ENCODE results near the gene MANSC4. TPM values are rescaled to one million over a fixed set of nuclear protein-coding genes. Genes with fewer than 3 reads are reported as not detected.
A peak's percentile ranks its signal among the peaks of the same experiment; 100 is the strongest.

The MANSC4 gene
- polyA plus RNA-seq, 10 donors = 0.12 to 0.41 (median 0.31) TPM; not detected in 7

DNA sequence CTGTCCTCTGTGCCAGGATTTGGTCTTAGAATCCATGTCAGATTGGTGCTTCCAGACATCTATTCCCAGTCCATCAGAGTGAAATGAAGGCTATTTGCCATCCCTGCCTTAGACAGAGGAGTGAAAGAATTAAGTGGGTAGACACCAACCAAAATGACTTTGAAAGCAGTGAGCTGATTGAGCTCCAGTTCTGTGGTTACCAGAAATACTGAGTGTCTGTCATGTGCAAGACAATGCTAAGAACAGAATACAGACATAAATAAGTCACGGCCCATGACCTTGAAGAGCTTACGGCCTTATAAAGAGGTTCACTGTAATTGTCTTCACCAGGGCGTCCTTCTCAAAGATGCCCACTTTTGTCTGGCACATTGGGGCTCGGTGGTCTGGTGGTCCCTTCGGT, 21.6 kb upstream of the MANSC4 start:
- no peak for DNase-seq

DNA sequence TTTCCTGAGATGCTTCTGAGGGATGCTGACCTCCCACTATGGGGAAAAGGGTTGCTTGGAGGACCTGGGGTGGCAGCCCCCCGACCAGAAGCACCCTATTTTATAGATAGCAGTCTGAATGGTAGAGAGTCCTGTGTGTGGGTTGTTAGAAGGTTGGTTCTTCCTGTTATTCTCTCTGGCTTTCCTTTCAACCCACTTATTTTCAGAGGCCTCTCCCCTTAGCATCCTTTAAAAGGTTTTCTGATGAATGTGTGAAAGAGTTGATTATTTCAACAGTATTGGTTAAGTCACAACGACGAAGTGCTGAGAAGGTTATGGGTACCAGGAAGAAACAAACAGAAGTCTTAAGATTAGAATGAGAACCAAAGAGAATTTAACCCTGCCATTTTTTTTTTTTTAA, 20.8 kb upstream of the MANSC4 start:
- DNase-seq = no peak

DNA sequence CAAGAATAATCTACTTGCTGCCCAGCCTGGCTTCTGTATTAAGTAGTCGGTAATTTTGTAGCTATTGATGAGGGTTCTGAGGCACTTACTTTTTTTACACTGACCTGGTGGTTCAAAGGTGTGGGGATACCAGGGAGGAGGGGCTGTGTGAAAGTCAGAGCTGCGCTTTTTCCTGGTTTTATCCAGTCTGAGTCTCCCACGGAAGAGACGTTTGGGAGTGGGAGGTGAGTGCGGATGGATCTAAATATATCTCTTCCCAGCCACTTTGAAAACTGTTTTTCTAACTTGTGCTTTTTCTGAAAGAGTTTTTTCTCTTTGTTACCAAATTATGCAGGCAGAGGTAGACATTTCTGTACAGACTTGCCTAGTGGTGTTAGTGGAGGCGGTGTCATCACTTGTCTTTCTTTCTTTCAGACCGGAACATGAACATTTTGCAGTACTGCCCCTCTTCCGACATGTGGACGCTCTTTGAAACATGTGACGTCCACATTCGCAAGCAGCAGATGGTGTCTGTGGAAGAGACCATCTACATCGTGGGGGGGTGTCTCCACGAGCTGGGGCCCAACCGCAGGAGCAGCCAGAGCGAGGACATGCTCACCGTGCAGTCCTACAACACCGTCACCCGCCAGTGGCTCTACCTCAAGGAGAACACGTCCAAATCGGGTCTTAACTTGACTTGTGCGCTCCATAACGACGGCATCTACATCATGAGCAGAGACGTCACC, 17.4 kb upstream of the MANSC4 start:
- DNase-seq = no peak

DNA sequence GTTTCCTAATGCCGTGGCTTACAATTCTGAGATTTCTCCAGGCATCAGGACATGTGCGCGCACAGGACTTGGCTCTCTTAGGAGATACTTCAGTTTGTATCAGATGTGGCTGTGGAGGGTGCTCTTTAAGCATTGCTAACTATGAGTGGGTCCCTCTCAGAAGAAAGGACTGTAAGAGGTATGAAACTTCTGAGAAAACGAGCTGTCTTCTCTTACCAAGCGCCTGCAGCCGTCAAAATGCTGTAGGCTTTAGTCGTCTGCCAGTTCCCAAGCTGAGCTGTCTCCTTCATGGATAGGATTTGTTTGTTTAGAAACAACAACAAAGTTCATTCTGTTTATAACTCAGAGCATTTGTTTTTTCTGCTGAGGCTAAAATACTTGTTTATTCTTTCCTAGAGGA, 16.1 kb upstream of the MANSC4 start:
- DNase-seq = no peak

DNA sequence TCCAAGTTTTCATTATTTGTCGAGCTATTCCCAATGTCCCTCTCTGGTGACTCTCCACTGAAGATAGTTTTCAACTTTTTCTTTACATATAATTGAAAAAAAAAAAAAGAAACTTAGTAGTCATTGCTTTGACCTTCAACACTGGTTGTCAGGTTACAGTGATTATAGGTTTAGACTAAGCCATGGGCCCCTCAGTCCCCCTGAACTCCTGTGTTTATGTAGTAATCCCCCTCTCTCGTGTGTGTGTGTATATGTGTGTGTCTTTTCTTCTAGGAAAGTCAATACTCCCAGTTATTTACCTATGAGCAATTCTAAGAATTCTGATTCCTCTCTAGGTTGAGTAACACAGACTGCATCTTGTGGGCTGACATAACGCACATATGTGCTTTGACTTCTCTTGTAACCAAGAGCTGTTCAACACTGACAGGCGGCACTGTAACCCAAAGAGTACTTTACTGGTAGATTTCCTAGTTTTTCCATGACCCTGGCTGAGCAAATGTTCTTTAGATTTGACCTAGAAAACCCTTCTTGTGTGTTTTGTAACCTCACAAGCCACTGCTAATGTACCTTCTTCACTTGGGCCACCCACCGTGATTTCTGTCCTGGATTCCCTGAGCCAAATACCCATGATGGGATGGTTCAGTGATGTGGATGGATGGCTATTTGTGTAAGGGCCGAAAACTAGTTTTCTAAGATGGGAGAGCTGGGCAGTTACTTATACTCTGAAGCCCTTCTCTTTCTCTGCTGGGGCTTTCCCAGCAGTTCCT, 15.0 kb upstream of the MANSC4 start:
- DNase-seq = no peak

DNA sequence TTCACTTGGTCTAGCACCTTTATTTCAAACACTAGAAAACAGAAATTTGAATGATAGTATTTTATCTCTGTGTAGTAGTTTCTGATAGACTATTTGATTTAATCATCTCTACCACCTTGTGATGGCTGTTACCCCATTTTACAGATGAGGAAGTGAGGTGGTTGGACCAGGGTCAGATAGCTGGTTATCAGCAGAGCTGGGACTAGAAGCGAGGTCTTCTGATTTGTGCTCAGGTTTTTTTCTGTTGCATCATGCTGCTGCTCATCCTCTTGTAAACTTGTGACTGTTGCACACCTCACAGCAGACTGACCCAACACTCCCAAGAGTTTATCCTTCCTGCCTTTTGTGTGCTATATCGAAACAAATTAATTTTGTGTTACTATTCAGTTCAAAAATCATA, 10.1 kb upstream of the MANSC4 start:
- DNase-seq = no peak

DNA sequence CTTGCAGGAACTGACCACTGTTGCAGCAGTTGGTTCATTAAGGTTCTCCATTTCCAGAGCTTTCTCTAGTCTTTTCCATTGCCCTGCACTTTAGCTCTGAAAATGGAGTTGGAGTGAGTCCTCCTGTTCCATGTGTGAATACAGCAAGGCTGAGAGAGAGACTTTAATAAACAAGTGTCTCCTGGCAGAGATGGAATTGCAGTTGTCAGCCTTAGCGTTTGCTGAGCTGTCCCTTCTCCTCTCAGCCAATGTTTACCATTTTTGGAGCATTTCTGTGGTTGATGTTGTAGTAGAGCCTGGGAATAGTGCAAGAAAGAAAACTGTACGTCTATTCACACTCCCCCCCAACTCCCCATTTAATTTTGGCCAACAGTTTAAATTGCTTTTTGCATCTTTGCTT, 7.5 kb upstream of the MANSC4 start:
- DNase-seq = no peak

DNA sequence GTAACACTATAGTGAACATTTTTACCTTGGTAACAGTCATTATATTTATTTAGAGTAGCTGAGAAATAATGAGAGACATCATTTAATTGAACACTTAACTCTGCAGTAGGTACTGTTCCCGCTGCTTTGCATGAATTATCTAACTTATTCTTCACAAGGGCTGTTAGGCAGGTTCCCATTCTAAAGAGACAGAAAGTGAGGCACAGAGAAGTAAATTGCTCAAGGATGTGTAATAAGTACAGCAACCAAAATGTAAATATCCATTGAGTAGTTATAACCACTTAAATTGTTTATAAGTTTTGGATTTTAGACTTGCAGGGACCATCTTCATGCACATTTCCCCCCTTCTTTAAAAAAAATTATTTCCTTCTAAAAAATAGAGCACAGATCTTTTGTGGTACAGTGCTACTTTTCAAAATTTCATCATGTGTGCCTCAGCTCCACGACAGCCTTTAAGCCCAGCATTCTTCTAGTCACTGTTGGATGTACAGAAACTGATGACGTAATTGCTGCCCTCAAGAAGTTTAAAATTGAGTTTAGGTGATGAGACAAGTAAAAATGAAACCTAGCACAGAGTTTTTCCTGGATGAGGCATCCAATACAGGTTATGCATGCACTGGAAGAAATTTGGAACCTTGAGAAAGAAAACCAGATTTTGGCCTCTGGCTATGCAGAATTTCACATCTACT, 6.0 kb upstream of the MANSC4 start:
- DNase-seq = peak in 1 of 3 donors; percentile 19

DNA sequence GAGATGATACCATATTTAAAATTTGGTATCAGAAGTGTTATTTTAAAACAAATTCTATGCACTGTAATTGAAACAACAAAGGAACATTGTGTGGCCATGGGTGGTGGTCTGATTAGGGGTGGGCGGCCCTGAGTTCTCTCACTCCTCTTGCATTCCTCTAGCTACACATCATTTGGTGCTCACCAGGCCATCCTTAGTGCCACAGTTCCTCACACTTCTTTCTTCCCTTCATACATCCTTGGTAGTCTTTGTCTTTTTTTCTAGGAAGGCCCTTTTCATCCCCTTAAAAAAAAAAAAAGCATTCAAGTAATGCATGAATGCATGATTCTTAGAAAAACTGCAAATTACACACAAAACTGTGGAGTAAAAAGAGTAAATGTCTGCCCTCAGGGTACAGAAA, 2.4 kb upstream of the MANSC4 start:
- no peak for DNase-seq

DNA sequence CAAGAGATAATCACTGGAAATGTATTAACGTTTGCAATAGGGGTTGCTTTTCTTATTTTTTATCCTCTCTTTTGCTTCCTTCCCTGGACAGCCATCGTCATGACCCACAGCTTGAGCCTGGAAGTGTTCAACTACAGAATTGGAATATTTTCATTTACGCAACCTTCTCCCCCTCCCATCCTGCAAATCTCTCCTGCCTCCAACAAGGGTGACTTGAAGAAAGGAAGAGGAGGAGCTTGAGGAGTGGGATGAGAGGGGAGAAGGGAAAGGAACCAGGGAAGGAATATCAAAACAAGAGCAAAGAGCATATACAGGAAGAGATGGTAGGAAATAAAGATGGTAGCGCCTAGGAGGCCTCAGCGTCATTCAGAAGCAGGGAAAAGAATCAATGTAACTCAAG, 1.6 kb upstream of the MANSC4 start:
- peak in 2 of 3 donors; percentile 16 to 46 for DNase-seq

DNA sequence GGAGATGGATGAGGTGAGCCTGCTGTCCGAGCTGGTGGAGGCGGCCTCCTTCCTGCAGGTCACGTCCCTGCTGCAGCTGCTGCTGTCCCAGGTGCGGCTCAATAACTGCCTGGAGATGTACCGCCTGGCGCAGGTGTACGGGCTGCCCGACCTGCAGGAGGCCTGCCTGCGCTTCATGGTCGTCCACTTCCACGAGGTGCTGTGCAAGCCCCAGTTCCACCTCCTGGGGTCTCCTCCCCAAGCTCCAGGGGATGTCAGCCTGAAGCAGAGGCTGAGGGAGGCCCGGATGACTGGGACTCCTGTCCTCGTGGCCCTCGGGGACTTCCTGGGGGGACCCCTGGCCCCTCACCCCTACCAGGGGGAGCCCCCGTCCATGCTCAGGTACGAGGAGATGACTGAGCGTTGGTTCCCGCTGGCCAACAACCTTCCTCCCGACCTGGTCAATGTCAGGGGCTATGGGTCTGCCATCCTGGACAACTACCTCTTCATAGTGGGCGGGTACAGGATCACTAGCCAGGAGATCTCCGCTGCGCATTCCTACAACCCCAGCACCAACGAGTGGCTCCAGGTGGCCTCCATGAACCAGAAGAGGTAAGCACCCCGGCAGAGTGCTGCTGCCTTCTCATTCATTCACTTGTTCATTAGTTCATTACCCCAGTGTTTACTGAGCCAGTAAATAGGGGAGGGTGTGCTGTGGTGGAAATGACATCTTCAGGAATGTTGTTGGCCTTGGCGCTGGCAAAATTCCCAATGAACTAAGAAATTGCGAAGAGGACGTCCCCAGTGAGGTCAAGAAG, 774 bp upstream of the MANSC4 start:
- peak; percentile 6 to 32 (median 19) for DNase-seq

DNA sequence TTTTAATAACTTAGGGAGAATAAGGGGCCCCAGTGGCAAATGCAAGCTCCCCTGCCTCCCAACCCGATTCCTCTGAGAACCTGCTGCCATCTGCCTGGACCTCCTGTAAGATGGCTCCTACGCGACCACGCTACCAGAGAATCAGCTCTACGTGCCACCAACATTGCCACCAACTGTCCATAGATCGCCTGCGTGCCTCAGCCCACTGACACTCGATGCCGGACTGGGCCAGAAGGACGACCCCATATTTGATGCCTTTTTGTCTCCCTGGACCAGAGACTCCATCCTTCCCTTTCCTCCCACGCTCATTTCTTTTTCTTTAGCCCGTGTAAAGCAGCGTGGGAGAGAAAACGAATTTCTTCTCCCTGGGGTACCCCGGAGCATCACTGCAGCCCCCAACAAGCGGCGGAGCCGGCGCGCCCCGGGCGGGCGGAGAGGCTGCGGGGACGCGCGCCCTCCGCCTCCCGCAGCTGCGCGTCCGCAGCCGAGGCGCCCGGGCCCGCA, 568 bp downstream of the MANSC4 start:
- peak in 1 of 3 donors; percentile 83 for DNase-seq

DNA sequence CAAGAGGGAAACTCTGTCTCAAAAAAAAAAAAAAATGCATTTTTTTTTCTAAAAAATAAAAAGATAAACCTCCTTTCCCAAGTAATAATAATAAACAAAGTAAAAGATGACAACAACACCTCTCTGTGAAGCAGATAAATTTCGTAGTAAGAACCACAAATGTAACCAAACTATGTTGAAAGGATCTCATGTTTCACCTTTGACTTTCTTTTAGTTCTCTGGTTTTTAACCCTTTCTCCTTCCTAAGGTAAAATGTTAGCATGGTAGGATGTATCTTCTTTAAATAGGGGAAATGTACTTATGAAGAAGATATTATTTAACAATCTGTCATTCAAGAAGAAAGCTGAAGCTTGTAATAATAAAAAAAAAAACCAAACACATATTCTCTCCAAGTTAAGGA, 1.8 kb downstream of the MANSC4 start:
- DNase-seq = no peak

DNA sequence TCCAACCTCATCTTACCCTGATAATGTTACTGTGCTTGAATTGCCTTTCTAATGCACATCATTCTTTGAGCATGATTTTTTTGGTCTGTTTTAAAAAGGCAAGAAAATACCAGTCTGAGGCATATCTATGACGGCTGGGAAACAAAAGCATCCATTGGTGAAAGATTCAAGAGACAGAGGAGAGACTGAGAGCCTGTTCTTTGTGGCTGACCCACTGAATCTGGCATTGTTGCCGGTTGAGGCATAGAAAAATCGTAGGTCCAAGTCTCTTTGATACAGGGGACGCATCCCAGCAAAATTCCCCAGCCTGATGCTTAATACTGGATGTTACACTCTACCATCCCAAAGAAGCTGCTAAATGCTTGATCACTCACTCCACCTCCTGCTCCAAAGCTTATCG, 2.9 kb downstream of the MANSC4 start:
- no peak for DNase-seq

DNA sequence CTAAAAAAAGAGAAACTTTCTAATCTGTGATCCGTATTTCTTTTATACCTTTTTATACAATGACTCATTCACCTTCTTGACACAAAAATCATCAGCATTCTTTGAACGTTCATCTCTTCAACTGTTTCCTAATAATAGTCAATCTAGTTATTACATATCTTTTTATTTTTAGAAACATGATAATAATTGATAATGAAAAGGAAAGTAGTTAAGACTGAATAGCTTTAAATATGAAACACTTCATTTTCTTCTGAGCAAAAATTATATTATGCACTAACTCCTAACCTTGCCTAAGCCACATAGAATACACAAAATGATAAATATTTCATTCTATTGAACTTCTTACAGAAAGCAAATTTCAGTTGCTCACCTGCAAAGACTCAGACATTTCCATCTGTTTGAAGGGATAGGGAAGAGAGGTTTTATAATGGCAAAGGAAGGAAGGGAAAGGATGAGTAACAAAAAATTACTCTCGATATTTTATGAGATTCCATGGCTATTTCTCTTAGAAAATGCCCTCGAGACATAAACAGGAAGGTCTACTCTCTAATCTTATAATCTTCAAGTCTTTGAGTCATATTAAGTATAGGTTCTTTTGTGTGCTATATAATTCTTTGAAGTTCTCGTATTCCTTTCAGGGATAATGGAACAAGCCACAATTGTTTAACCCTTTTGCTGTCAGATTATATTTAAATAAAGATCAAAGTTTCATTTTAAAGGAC, 7.5 kb downstream of the MANSC4 start:
- no peak for DNase-seq

DNA sequence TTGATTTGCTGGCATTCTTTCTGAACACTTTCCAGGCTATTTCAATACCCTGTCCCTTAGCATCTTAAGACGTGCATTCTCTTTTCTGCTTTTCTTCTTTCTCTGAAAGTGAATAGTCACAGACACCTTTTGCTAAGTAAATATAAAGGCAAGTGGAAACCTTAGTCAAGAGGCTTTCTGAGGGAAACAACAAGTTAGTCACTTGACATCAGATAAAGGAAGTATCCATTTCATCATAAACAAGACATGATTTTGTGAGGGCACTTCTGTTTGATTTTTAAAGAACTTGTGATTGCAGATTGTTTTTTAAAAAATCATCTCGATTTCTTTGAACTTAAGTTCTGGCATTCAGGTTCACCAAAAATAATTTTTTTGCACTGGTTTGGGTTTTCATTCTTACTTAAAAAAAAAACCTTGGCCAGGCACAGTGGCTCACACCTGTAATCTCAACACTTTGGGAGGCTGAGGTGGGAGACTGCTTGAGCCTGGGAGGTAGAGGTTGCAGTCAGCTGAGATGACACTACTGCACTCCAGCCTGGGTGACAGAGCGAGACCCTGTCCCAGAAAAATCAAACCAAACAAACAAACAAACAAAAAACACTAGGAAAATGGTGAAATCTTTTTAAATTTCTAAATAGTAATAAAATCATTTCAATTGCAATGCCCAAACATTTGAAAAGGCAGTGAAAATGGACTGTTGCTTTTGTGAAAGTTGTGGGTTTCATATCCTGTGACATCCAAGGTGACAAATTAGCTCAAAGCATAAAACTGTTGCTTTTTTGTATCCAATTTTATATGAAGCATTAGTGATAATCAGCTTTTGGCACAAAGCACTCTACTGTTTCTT, 8.3 kb downstream of the MANSC4 start:
- DNase-seq = no peak

DNA sequence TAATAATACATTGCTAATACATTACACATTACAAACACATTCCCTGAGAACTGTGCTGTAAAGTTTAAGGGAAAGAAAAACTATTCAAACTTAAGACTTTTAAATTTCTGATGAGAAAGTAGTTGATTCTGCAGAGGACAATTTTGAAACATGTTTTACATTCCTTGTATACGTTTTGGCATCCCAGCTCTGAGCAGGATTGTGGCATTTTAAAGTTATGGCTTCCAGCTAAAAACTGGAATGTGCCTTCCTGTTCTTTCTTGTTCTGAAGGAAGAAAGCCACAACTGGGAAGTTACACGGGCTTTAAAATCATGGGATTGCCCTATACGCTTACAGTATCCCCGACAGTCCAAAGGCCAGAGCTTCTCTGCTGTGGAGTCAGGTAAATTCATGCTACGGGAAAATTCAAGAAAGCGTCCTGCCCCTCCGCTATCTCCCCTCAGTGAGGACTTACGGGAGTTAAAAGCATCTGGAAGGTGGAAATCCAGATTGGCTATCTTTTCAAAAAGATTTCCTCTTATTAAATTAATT, 10.8 kb downstream of the MANSC4 start:
- no peak for DNase-seq

DNA sequence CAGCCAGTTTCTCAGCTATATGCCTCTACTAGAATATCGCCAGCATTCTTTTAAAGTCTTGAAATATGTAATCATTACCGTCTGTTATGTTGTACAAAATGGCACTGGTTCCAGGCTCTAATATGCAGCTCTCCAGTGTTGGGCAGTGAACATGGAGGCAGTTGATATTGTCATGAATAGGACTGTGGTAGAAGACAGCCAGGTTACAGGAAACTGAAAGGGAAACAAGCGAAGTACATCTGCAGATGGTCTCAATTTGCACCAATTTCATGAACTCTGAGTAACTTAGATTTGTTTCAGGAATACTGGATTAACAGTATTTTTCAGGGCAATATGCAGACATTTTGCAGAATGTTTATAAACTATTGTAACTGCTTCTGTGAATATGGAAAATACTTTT, 13.4 kb downstream of the MANSC4 start:
- DNase-seq = no peak

DNA sequence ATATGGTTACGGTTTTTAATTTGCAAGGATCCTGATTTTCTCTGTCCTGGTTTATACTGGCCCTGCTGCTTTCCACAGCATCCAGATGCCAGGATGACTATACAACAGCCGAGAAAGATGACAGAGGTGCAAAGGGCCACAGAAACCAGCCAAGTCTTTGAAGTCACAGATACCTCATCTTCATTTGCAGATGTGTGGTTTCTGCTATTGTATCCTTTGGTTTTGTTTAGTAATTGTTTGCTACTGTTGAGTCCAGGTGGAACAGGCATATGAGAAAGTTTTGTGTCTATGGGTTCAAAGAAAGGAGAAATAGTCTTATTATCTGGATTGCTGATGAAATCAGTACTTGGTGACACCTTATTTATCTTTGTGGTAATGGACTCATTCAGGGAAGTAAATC, 17.3 kb downstream of the MANSC4 start:
- DNase-seq = no peak

DNA sequence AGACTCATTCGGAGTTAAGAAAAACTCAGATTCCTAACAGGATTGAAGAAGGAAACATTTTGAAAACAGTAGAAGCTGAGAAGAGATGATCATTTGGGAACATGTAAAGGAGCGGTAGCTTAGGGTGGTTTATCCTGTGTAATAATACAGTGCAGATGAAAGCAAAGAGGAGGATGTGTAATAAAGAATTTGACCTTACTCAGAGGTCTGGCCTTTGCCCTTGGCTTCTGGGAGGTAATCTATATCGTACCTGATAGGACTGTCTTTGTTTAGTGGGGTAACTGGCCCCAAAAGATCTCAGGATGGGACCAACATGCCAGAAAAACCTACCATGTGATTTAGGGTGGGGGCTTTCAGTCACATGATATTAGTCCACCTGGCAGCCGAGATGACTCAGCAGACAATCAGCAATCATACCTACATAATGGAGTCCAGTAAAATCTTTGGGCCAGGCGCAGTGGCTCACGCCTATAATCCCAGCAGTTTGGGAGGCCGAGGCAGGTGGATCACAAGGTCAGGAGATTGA, 23.3 kb downstream of the MANSC4 start:
- no peak for DNase-seq

All from muscle of back (tissue), 11 donors.